ENCODE data around the gene NDUFB7.
A peak's percentile ranks its signal among the peaks of the same experiment; 100 is the strongest.
"Not testable (repeated sequence)": the region's sequence is repeated elsewhere in the genome, so short reads cannot be mapped to it uniquely, and the experiment has no call there.

Gene NDUFB7

GRCh38 chr19:14553042-14553938 lies 18.6 kb downstream of the NDUFB7 start:
- H3K4me3 Mint-ChIP-seq = no peak overlapping the region
- no peaks in the 10 kb centered on the region for H3K9me3 Mint-ChIP-seq
- peaks cover 67% of the 10 kb centered on the region for H3K4me1 Mint-ChIP-seq
- no peak for TF ChIP-seq CTCF (IDR thresholded peaks at IDR 0.05)
- H3K27me3 Mint-ChIP-seq (ENCODE audit: low read depth, poor library complexity) = peaks cover 3% of the 10 kb centered on the region
- peaks cover 15% of the 10 kb centered on the region for H3K36me3 Mint-ChIP-seq (ENCODE audit: low read depth)
- DNase-seq = no peak
- H3K27ac Mint-ChIP-seq = no peak overlapping the region

- H3K27ac Mint-ChIP-seq = peak overlapping the region; percentile 72
- not testable (repeated sequence) for H3K27me3 Mint-ChIP-seq (ENCODE audit: low read depth, poor library complexity); H3K4me3 Mint-ChIP-seq; H3K9me3 Mint-ChIP-seq; DNase-seq
- H3K36me3 Mint-ChIP-seq (ENCODE audit: low read depth) = peaks cover 17% of the 10 kb centered on the region
- peaks cover 63% of the 10 kb centered on the region for H3K4me1 Mint-ChIP-seq
These were observed 19.9 kb downstream of the NDUFB7 start for GRCh38 chr19:14552006-14552360.

- peak overlapping the region; percentile 25 for H3K27ac Mint-ChIP-seq
- H3K4me3 Mint-ChIP-seq = not testable (repeated sequence)
- DNase-seq = peak; percentile 53
These were observed 20.5 kb downstream of the NDUFB7 start for GRCh38 chr19:14551134-14552005.

GRCh38 chr19:14550201-14550754 lies 21.6 kb downstream of the NDUFB7 start:
- Mint-ChIP-seq H3K9me3 (no peaks in the 10 kb centered on the region), H3K27me3 (ENCODE audit: low read depth, poor library complexity) (no peaks in the 10 kb centered on the region), H3K4me3 (no peak overlapping the region), H3K27ac (peak overlapping the region; percentile 94), H3K4me1 (peaks cover 51% of the 10 kb centered on the region), H3K36me3 (ENCODE audit: low read depth) (peaks cover 13% of the 10 kb centered on the region)
- no peak for TF ChIP-seq CTCF (IDR thresholded peaks at IDR 0.05)
- DNase-seq = no peak

More at GRCh38 chr19:14551134-14552005, 20.5 kb downstream of the NDUFB7 start:
- peak; percentile 32 for TF ChIP-seq CTCF (IDR thresholded peaks at IDR 0.05)
- Mint-ChIP-seq H3K36me3 (ENCODE audit: low read depth) (peaks cover 17% of the 10 kb centered on the region), H3K4me1 (peaks cover 58% of the 10 kb centered on the region)
- not testable (repeated sequence) for H3K27me3 Mint-ChIP-seq (ENCODE audit: low read depth, poor library complexity); H3K9me3 Mint-ChIP-seq

- no peaks in the 10 kb centered on the region for H3K27me3 Mint-ChIP-seq (ENCODE audit: low read depth, poor library complexity)
- H3K9me3 Mint-ChIP-seq = no peaks in the 10 kb centered on the region
- no peak for TF ChIP-seq CTCF (IDR thresholded peaks at IDR 0.05)
- no peak overlapping the region for H3K27ac Mint-ChIP-seq
- H3K36me3 Mint-ChIP-seq (ENCODE audit: low read depth) = peaks cover 18% of the 10 kb centered on the region
- no peak overlapping the region for H3K4me3 Mint-ChIP-seq
- peaks cover 16% of the 10 kb centered on the region for H3K4me1 Mint-ChIP-seq
- DNase-seq = no peak
These were observed 26.2 kb downstream of the NDUFB7 start for GRCh38 chr19:14545716-14546082.
